K562 (cell line): ENCODE data around the gene VRK3. TPM values are rescaled to one million over a fixed set of nuclear protein-coding genes. Genes with fewer than 3 reads are reported as not detected.

Experiments used
- CBX3 ChIP-seq, 2 experiments: IDR thresholded peaks; 1 replicate in 1 of 2; 2 replicates in 1 of 2; pipeline ENCODE4 v1.6.1; 2012; ENCODE audit warnings: inconsistent platforms in 2 of 2, low read length in 2 of 2, borderline replicate concordance in 1 of 2, control low read depth in 1 of 2
- CTCF ChIP-seq, 3 experiments: IDR thresholded peaks in 2 of 3; conservative IDR thresholded peaks in 1 of 3; 2 replicates each; pipeline ENCODE4 v1.5.1; 2011 to 2012; ENCODE audit warnings: low read length in 3 of 3, mild to moderate bottlenecking in 3 of 3, control low read depth in 2 of 3, improper control_type of control experiment in 1 of 3, inconsistent platforms in 1 of 3, low read depth in 1 of 3, mixed read lengths in 1 of 3, moderate library complexity in 1 of 3; ENCODE audit not compliant: insufficient read depth in 2 of 3
- CTCFL ChIP-seq: IDR thresholded peaks from 2 replicates; pipeline ENCODE4 v1.6.1; 2011; ENCODE audit warnings: borderline replicate concordance, low read depth, mild to moderate bottlenecking, moderate library complexity, low read length; ENCODE audit not compliant: insufficient read depth, poor library complexity, severe bottlenecking
- FOS ChIP-seq: IDR thresholded peaks from 3 replicates; pipeline ENCODE4 v1.6.1; 2011; ENCODE audit not compliant: insufficient read length; ENCODE audit errors: extremely low read depth
- HLTF ChIP-seq: fragments of 450-650 bp; IDR thresholded peaks from 2 replicates; pipeline ENCODE4 v1.6.1; 2016
- KDM4B ChIP-seq, 2 experiments: fragments of 450-650 bp in 1 of 2; sonication (generic) in 1 of 2; IDR thresholded peaks; 2 replicates each; pipeline ENCODE4 v1.6.1; 2016 to 2017; ENCODE audit warnings: borderline replicate concordance in 2 of 2, antibody characterized with exemption in 1 of 2, low read depth in 1 of 2, mild to moderate bottlenecking in 1 of 2
- KLF16 ChIP-seq: IDR thresholded peaks from 2 replicates; pipeline ENCODE4 v1.6.1; 2016; ENCODE audit warnings: antibody characterized with exemption
- RAD21 ChIP-seq, 2 experiments: fragments of 250-450 bp in 1 of 2; fragments of 450-650 bp in 1 of 2; sonication (Bioruptor Pico) in 1 of 2; formaldehyde crosslinking in 1 of 2; IDR thresholded peaks in 1 of 2; conservative IDR thresholded peaks in 1 of 2; 2 replicates each; pipeline versions ENCODE4 v1.4.0 to v1.8.0; 2020 to 2022; ENCODE audit warnings: mild to moderate bottlenecking in 2 of 2, moderate library complexity in 1 of 2
- RBBP5 ChIP-seq: fragments of 200-600 bp; sonication (generic); IDR thresholded peaks from 2 replicates; pipeline ENCODE4 v1.6.1; 2012; ENCODE audit warnings: borderline replicate concordance, mild to moderate bottlenecking, low read length, control low read depth, inconsistent platforms; ENCODE audit not compliant: insufficient read depth, poor library complexity, severe bottlenecking
- RCOR1 ChIP-seq, 2 experiments: IDR thresholded peaks; 2 replicates each; pipeline ENCODE4 v1.6.1; 2012; ENCODE audit warnings: low read depth in 2 of 2, low read length in 2 of 2, borderline replicate concordance in 1 of 2, improper control_type of control experiment in 1 of 2
- TEAD4 ChIP-seq, 2 experiments: sonication (generic) in 1 of 2; formaldehyde crosslinking in 1 of 2; IDR thresholded peaks; 2 replicates each; pipeline versions ENCODE4 v1.6.1 to v1.8.0; 2012 to 2022; ENCODE audit warnings: borderline replicate concordance in 1 of 2, inconsistent platforms in 1 of 2, low read length in 1 of 2, mild to moderate bottlenecking in 1 of 2, missing genetic modification reagents in 1 of 2
- XRCC5 ChIP-seq: fragments of 200-400 bp; formaldehyde crosslinking; IDR thresholded peaks from 2 replicates; pipeline ENCODE4 v1.6.1; 2017; ENCODE audit warnings: low read depth, mild to moderate bottlenecking, low read length
- ZBTB33 ChIP-seq: sonication (generic); formaldehyde crosslinking; IDR thresholded peaks from 2 replicates; pipeline ENCODE4 v1.8.1; 2023; ENCODE audit warnings: mild to moderate bottlenecking, missing genetic modification reagents
- ZMIZ1 ChIP-seq, 2 experiments: fragments of 150-350 bp in 1 of 2; IDR thresholded peaks; 2 replicates each; pipeline ENCODE4 v1.6.1; 2012 to 2016; ENCODE audit warnings: low read depth in 2 of 2, low read length in 2 of 2, mild to moderate bottlenecking in 1 of 2, moderate library complexity in 1 of 2
- ZNF224 ChIP-seq: sonication (generic); formaldehyde crosslinking; IDR thresholded peaks from 2 replicates; pipeline ENCODE4 v1.8.0; 2022; ENCODE audit warnings: mild to moderate bottlenecking, missing genetic modification reagents
- polyA plus RNA-seq, 8 experiments: library from polyadenylated mRNA; depleted of rRNA in 4 of 8; stranded (reverse) in 5 of 8; unstranded in 3 of 8; fragments of >200 nt; fragmentation: Nextera tagmentation in 2 of 8; fragmentation: Illumina TruSeq in 1 of 8; extraction: Ambion mirVana in 2 of 8; extraction: Trizol in 1 of 8; gene quantifications; 2 replicates each; pipeline versions ENCODE4 v1.2.1 to v1.2.3, GENCODE V29; 2011 to 2014; ENCODE audit warnings: inconsistent platforms in 1 of 8, missing spikeins in 1 of 8
- total RNA-seq, 7 experiments: library from RNA; depleted of rRNA in 6 of 7; stranded (reverse); fragments of >200 nt in 6 of 7; fragmentation: Illumina TruSeq in 2 of 7; extraction: Trizol in 2 of 7; gene quantifications; 2 replicates each; pipeline versions ENCODE4 v1.2.1 to v1.2.3, GENCODE V29; 2011 to 2021; ENCODE audit warnings: low replicate concordance in 1 of 7

VRK3 gene
- total and polyA plus RNA-seq, 9 of the 15 experiments (the other 6 are each of a cell fraction or from before 2014, with no cell fraction given): 25.6 to 94.3 (median 42.9) TPM

GRCh38 chr19:49983645-49984229, 41.4 kb downstream of the VRK3 start (continued):
- TF ChIP-seq CTCFL (peak; percentile 75), XRCC5 (0 out of 2 replicates have a peak, but pooled peaks have one; percentile 78), ZNF224 (CRISPR knock-in tag) (no peak), HLTF (no peak), CTCF (IDR thresholded peaks at IDR 0.05 in 2 of 3, conservative IDR thresholded peaks at IDR 0.05 in 1 of 3; ENCODE audit: insufficient read depth in 2 of 3, low read depth in 1 of 3, low read length in 3 of 3) (peak; percentile 88 to 96 (median 94)), CBX3 (IDR thresholded peaks at IDR 0.05; ENCODE audit: borderline replicate concordance in 1 of 2, low read length in 2 of 2) (0 out of 3 replicates have a peak, but pooled peaks of 1 of the 2 experiments have one; percentile 12), FOS (no peak), RCOR1 (IDR thresholded peaks at IDR 0.05; ENCODE audit: borderline replicate concordance in 1 of 2, low read depth in 2 of 2, low read length in 2 of 2) (0 out of 4 replicates have a peak, but pooled peaks of 1 of the 2 experiments have one; percentile 14), RBBP5 (no peak), TEAD4 (IDR thresholded peaks at IDR 0.05; ENCODE audit: low read length) (0 out of 2 replicates have a peak, but pooled peaks have one; percentile 18), TEAD4 (CRISPR knock-in tag; IDR thresholded peaks at IDR 0.05; ENCODE audit: borderline replicate concordance) (no peak), KLF16 (0 out of 2 replicates have a peak, but pooled peaks have one; percentile 20), RAD21 (CRISPR knock-in tag; conservative IDR thresholded peaks at IDR 0.05 in 1 of 2, IDR thresholded peaks at IDR 0.05 in 1 of 2) (peak; percentile 76 to 83), KDM4B (IDR thresholded peaks at IDR 0.05; ENCODE audit: borderline replicate concordance in 2 of 2, low read depth in 1 of 2) (no peak), ZMIZ1 (IDR thresholded peaks at IDR 0.05; ENCODE audit: low read depth in 2 of 2, low read length in 2 of 2) (0 out of 4 replicates have a peak, but pooled peaks of 1 of the 2 experiments have one; percentile 12), ZBTB33 (CRISPR knock-in tag) (peak; percentile 15; the same call in 1 of the 2 replicates)
